Neural cell (in vitro differentiated cells): ENCODE data around the gene USP7.

Experiments
- CTCF ChIP-seq: fragments of 450-650 bp; IDR thresholded peaks from 2 replicates; pipeline ENCODE4 v1.5.1; 2014; ENCODE audit warnings: antibody characterized with exemption, mild to moderate bottlenecking, moderate library complexity; ENCODE audit not compliant: poor library complexity, severe bottlenecking
- EP300 ChIP-seq: fragments of 450-650 bp; conservative IDR thresholded peaks from 2 replicates; pipeline ENCODE4 v1.6.1; 2014; ENCODE audit warnings: antibody characterized with exemption, mild to moderate bottlenecking, moderate library complexity; ENCODE audit not compliant: poor library complexity, severe bottlenecking
- EZH2 ChIP-seq: fragments of 200-600, 300-800 bp; shearing (Covaris generic), sonication (generic); IDR thresholded peaks from 2 replicates; pipeline ENCODE4 v1.6.1; 2014; ENCODE audit warnings: antibody characterized with exemption, low read length, borderline replicate concordance, mild to moderate bottlenecking; ENCODE audit not compliant: insufficient read depth, poor library complexity, severe bottlenecking
- MXI1 ChIP-seq: fragments of 450-650 bp; conservative IDR thresholded peaks from 2 replicates; pipeline ENCODE4 v1.6.1; 2014; ENCODE audit warnings: antibody characterized with exemption, mild to moderate bottlenecking; ENCODE audit not compliant: poor library complexity, severe bottlenecking
- POLR2AphosphoS5 ChIP-seq: IDR thresholded peaks from 2 replicates; pipeline ENCODE4 v1.6.1; 2012
- RAD21 ChIP-seq: fragments of 450-650 bp; conservative IDR thresholded peaks from 2 replicates; pipeline ENCODE4 v1.6.1; 2014; ENCODE audit warnings: antibody characterized with exemption, mild to moderate bottlenecking, moderate library complexity
- REST ChIP-seq: IDR thresholded peaks from 2 replicates; pipeline ENCODE4 v1.6.1; 2012; ENCODE audit warnings: borderline replicate concordance
- SMC3 ChIP-seq: fragments of 450-650 bp; conservative IDR thresholded peaks from 2 replicates; pipeline ENCODE4 v1.6.1; 2014; ENCODE audit warnings: antibody characterized with exemption, mild to moderate bottlenecking, moderate library complexity; ENCODE audit not compliant: poor library complexity
- TAF1 ChIP-seq: IDR thresholded peaks from 2 replicates; pipeline ENCODE4 v1.6.1; 2012; ENCODE audit warnings: low read depth

GRCh38 chr16:8924214-8924613 lies 39.5 kb downstream of the USP7 start:
- TF ChIP-seq CTCF (no peak), TAF1 (no peak), POLR2AphosphoS5 (no peak), EZH2 (no peak), EP300 (no peak), RAD21 (no peak), SMC3 (no peak), REST (no peak), MXI1 (no peak)
